ENCODE data around the gene ATAD3C.
"Not testable (repeated sequence)": the region's sequence is repeated elsewhere in the genome, so short reads cannot be mapped to it uniquely, and the experiment has no call there.

The ATAD3C gene, protein sequence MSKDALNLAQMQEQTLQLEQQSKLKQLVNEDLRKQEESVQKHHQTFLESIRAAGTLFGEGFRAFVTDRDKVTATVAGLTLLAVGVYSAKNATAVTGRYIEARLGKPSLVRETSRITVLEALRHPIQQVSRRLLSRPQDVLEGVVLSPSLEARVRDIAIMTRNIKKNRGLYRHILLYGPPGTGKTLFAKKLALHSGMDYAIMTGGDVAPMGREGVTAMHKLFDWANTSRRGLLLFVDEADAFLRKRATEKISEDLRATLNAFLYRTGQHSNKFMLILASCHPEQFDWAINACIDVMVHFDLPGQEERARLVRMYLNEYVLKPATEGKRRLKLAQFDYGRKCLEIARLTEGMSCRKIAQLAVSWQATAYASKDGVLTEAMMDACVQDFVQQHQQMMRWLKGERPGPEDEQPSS

DNA sequence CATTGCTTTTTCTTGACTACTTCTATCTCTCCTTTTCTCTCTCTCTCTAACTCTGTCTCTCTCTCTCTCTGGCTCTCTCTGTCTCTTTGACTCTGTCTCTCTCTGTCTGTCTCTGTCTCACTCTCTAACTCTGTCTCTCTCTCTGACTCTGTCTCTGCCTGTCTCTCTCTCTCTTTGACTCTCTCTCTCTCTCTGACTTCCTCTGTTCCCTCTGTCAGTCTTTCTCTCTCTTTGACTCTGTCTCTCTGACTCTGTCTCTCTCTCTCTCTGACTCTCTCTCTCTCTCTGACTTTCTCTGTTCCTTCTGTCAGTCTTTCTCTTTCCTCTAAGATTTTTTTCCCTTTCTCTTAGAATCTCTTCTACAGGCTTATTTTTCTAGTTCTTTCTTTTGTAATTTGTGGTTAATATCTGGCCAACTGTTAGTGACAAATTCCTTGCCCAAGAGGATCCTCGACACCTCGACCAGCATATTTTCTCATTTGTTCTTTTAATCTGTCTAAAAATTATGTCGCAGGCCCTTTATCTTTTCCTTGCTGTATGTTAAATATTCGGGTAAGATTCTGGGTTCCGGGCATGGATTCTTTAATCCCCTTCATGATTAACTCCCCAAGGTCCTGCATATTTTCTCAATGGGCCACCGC, at the start of gene ATAD3C:
ATAD3C (plus strand) TSS at position 591 of the 641 bp plus-strand sequence. CDS start 995 bp downstream, outside the sequence.
- no peak for DNase-seq

DNA sequence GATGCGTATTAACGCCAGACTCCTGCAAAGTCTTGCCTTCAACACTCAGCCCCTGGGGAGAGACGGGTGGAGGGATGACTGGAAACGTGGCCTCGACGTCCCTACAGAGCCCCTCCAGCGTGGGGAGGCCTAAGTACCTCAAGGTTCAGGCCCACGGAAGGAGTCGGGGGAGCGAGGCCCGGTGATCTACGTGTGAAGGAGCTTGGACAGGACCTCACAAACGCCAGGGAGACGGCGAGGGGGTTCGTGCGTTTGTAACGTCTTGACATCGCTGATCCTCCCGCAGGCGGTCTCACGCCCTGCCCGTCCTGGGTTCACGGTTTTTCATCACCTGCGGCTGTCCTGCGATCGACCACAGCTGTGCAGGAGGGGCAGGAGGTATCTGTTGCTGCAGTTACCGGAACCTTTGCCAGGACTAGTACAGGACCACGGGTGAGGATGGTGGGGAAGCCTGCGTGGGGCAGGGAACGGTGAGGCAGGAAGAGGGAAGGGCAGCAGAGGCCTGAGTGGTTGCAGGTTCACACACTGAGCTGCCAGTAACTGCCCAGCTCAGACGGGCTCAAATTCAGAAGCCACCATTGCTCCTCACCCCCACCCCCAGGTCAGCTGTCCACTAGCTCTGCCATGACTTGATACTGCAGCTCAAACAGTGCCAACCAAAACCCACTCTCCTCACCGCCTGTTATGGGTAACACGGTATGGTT, 49.5 kb upstream of the ATAD3C start:
- DNase-seq, result no peak

DNA sequence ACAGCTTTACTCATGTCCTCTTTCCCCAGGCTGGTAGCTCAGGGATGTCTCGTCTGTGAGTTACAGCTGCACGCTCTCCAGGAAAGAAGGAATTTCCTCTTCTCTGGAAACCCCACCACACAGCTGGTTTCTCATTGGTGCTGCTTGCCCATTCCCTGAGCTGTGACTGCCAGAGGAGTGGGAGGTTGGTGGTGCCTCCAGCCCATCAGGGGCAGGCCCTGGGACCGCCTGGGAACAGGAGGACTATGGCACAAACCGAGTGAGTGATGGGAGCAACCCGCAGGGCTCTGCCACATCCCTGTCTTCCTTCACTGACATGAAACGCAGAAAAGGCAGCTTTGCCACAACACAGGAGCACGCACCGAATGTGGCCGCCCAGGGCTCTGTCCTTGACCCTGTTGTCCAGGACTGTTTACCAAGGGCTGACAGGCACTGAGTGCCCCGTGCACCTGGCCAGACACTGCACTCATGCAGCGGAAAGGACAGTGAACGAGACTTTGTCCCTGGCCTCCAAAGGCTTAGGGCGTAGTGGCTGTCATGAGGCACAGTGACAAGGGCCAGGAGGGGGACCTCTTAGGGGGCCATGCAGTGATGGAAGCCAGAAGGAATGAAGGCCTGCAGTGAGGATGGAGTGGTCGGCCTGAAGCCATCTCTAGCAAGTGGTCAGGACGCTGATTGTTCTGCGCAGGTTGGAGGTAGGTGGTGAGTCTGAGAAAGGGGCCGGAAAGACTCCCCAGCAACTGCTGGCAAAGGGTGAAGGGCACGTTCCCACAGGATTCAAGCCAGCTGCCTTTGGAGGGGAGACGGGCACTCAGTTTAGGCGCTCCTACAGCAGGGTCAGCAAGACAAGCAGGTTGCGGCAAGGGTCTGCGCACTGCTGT, 48.7 kb upstream of the ATAD3C start:
- no peak for DNase-seq

DNA sequence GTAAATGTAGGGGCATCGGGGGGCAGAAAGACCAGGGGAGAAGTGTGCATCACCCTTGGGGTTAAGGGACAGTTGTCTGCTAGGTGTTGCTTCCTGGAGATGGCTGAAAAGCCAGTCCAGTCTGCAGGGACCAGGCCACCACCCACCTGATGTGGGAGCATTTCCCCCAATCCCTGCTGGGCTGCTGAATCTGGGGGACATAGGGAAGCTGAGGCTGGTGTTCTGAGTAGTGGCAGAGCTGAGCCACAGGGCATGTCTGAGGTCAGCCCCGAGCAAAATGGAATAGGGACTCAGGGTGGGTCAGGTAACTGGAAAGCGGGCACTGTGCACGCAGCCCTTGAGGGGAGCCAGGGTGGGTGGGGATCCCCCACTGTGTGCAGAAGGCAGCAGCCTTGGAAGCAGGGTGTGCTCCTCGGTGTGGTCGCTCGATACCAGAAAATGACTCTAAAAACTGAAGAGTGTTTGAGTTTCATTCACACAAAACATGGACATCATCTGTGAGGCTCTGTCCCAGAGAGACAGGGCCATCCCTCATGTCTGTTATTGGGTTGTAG, 48.0 kb upstream of the ATAD3C start:
- no peak for DNase-seq

DNA sequence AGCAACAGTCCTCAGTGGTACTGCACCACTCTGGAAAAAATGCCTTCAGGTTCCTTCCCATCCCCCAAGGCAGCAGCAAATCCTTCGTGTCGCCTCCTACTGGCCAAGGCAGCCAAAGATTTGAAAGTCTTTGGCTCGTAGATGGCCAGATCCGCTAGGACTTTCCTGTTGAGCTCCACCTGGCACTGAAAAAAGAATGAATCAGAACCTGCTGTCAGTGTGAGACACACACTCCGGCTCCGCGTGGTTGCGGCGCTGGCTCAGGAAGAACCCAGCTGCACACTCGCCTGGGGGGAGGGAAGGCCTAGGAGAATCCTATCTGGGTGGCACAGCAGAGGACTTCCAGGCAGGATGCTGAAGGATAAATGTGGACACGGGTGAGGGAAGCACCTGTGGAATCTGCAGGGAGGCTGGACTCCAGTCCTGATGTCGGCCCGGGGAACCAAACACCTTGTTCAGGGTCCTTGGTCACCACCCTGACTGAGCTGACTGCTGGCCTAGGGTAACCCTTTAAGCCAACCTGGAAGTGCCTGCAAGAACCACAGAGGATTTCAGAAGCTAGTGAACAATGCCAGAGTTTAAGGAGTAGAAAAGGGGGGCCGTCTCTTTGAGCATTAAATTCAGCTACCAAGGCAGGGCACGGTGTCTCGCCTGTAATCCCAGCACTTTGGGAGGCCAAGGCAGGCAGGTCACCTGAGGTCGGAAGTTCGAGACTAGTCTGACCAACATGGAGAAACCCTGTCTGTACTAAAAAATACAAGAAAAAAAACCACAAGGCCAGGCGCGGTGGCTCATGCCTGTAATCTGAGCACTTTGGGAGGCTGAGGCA, 47.2 kb upstream of the ATAD3C start:
- DNase-seq, result no peak

DNA sequence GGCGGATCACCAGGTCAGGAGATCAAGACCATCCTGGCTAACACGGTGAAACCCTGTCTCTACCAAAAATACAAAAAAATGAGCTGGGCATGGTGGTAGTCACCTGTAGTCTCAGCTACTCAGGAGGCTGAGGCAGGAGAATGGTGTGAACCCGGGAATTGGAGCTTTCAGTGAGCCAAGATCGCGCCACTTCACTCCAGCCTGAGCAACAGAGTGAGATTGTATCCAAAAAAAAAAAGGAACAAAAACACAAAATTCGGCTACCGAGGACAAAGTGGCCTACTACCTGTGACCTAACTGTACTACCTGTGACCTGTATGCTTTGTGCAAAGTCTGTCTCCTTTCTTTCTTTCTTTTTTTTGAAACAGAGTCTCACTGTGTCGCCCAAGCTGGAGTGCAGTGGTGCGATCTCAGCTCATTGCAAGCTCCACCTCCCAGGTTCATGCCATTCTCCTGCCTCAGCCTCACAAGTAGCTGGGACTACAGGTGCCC, 46.5 kb upstream of the ATAD3C start:
- not testable (repeated sequence) for DNase-seq

DNA sequence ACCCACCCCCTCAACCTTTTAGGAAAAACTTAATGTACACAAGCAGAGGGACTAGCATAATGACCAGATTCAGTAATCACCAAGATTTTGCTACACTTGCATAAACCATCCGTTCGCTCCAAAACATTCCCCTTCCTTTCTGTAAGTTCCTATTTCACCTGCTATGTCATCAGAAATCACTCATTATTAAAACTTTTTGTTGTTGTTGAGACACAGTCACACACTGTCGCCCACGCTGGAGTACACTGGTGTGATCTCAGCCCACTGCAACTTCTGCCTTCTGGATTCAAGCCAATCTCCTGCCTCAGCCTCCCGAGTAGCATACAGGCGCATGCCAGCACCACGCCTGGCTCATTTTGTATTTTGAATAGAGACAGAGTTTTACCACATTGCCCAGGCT, 45.8 kb upstream of the ATAD3C start:
- DNase-seq, result no peak

DNA sequence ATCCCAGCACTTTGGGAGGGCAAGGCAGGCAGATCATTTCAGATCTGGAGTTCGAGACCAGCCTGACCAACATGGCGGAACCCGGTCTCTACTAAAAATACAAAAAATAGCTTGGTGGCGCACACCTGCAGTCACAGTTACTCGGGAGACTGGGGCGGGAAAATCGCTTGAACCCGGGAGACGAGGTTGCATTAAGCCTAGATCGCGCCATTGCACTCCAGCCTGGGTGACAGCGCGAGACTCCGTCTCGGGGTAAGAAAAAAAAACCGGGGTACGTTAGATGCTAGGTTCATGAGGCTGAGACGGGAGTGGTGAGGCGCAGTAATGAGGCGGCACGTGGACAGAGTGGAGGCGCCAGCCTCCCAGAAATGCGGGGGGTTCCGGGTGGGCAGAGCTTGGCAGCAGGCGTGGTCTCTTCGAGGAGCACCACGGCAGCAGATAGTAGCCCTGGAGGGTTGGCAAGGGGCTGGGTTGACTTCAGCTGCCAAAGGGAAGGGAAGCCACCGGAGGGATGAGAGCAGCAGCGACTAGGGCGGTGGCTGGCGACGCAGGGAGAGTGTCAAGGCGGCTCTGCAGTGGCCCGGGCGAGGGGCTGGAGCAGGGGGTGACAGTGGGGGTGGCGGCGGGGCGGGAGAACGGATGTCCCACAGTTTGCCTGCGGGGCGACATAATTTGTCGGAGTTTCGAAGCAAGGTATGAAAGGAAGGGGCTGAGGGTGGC, 43.2 kb upstream of the ATAD3C start:
- DNase-seq, result no peak

DNA sequence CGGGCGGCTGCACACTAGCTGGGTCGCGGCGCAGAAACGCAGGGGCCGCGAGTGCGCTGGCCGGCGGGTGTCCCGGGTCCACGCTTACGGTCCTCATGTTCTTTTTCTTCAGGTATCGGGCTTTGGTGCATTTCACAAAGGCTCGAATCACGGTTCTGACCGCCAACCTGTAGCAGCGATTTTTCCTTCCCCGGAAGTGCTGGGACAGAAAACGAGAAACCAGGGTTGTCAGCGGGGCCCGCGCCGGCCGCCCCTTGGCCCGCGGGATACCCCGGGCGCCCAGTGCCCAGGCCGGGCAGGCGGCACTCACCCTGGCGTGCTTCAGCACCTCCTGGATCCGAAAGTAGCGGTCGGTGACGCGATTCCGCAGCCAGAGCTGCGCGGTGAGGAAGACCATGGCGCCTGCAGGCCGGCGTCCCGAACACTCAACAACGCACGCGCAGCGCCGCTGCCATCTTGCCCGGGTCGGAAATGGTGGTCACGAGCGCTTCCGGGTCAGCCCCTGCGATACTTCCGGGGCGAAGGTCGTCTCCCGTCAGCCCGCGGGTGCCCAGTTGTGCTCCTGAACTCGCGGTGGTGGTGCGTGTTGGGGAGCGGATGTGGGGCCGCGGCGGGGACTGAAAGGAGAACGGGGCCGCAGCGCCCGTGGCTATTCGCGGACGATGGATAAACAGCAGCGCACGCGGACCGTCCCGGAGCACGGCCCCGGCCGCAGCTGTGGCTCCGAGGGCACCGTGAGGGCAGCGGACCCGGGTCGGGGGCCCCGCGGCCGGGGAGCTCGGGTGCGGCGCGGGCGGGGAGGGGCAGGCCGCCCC, 42.5 kb upstream of the ATAD3C start, which contains the start of gene MRPL20:
MRPL20 (minus strand) TSS at position 473 of the 815 bp plus-strand sequence; CDS start at position 397, 76 bp downstream.
- DNase-seq, result peak; percentile 44

DNA sequence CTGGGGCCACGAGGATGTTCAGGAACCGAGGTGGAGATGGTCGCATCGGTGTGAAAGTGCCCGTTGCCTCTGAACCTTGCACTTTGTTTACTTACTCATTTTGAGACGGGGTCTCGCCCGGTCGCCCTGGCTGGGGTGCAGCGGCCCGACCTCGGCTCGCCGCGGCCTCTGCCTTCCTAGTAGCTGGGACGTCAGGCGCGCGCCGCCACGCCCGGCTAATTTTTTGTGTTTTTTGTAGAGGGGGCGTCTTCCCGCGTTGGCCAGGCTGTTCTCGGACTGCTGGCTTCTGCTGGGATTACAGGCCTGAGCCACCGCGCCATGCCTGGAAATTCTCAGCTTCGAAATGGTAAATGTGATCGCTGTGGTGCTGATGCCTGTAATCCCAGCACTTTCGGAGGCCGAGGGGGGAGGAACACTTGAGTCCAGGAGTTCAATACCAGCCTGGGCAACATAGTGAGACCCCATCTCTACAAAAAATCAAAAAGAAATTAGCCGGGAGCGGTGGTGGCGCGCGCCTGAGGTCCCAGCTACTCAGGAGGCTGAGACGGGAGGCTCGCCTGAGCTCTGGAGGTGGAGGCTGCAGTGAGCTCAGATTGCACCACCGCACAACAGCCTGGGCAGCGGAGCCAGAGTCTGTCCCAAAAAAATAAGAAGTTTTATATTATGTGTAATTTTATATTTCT, 41.7 kb upstream of the ATAD3C start:
- DNase-seq, result no peak

DNA sequence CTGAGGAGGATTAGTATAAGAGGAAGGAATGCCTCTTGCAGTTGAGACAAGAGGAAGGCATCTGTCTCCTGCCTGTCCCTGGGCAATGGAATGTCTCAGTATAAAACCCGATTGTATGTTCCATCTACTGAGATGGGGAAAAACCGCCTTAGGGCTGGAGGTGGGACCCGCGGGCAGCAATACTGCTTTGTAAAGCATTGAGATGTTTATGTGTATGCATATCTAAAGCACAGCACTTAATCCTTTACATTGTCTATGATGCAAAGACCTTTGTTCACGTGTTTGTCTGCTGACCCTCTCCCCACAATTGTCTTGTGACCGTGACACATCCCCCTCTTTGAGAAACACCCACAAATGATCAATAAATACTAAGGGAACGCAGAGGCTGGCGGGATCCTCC, 39.3 kb upstream of the ATAD3C start:
- not testable (repeated sequence) for DNase-seq

DNA sequence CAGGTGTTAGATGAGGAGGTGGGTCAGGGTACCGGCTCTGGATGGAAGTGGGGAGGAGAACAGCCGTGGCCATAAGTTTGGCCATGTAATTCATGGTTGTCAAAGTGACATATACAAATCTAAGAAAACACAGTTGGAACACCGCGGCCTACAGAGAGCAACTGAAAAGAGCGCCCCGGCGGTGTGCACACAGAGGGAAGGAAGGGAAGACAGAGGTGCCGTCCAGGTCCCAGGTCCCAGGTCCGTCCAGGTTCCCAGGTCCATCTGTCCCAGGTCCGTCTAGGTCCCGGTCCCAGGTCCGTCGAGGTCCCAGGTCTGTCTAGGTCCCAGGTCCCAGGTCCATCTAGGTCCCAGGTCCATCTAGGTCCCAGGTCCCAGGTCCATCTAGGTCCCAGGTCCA, 37.9 kb upstream of the ATAD3C start:
- DNase-seq, result no peak

DNA sequence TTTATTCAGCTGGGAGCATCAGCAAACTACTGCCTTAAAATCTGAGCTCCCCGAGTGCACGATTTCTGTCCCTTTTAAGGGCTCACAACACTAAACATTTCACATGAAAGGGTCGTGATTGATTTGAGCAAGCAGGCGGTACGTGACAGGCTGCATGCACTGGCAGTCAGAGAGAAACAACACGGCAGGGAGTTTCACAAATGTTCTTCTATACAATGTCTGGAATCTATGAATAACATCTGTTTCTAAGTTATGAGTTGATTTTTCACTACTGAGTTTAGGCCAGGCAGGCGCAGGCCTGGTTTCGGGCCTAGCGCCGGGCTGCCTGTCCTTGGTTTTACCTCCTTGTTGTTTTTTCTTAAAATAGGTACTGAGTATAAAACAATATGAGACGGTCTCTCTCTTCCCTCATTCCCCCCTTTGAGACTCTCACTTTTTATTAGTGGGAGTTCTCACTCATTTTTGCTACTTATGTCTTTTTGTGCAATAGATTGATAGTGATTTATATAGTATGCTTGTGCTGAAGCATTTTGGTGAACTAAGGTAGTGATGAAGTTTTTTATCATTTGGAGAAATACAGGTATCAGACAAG, 37.1 kb upstream of the ATAD3C start:
- DNase-seq, result not testable (repeated sequence)

DNA sequence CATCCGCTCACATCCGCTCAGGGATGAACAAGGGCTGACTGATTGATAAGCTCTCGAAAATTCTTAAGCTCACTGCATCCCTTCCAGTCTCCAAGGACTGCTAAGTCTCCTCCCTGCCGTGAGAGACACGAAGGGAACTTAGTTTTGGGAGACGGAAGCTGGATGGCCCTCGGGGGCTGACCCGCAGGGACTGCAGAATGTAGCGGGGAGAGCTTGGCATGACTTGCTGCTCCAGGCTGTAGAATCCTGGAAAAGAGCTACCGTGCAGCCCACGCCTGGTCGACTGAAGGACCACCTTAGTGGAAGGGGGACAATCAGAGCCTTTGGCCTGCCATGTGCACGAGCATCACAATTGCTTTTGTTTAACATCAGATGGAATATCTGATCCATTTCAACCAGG, 33.7 kb upstream of the ATAD3C start:
- DNase-seq, result no peak

DNA sequence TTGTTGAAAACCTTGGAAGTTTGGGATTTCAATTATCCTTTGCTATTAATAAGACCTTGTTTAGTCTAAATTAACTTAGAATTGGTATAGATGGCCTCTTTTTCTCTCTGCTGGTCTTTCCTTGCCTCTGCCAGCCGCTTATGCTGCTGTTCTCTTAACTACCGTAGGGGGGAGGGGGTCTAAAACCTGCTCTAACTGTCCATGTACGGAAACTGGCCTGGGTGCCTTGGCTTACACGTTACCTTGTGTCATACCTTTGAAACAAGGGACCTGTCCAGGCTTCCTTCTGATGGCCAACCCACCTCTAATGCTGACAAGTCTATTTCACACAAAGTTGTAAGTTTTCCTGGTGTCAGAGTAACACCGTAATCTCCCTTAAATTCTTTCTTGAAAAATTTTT, 32.1 kb upstream of the ATAD3C start:
- DNase-seq, result not testable (repeated sequence)

DNA sequence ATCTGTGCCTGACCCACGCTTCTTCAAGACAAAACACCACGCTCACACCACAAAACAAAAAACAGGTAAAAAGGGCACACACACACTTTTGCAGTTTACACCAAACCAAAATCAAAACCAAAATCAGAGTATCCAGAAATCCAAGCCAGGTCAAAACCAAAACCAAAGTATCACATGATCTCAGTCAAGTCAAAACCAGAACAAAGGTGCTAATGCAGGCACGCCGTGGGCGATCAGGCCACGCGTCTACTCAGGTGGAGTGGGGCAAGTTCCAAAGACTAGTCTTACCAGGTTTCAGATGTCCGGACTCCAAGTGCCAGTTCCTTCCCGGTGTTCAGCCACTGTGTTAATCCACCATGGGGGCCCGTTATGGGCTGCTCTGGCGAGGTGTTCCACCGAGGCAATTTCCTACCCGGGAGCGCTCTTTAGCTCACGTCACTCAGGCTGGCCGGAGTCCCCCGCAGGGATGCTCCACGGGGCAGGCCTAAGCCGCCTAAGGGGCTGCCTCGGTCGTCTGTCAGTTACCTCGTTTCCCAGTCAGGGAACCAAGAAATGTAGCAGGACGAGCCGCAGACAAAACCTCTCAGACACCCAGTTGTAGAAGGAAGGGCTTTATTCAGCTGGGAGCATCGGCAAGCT, 31.5 kb upstream of the ATAD3C start:
- not testable (repeated sequence) for DNase-seq

DNA sequence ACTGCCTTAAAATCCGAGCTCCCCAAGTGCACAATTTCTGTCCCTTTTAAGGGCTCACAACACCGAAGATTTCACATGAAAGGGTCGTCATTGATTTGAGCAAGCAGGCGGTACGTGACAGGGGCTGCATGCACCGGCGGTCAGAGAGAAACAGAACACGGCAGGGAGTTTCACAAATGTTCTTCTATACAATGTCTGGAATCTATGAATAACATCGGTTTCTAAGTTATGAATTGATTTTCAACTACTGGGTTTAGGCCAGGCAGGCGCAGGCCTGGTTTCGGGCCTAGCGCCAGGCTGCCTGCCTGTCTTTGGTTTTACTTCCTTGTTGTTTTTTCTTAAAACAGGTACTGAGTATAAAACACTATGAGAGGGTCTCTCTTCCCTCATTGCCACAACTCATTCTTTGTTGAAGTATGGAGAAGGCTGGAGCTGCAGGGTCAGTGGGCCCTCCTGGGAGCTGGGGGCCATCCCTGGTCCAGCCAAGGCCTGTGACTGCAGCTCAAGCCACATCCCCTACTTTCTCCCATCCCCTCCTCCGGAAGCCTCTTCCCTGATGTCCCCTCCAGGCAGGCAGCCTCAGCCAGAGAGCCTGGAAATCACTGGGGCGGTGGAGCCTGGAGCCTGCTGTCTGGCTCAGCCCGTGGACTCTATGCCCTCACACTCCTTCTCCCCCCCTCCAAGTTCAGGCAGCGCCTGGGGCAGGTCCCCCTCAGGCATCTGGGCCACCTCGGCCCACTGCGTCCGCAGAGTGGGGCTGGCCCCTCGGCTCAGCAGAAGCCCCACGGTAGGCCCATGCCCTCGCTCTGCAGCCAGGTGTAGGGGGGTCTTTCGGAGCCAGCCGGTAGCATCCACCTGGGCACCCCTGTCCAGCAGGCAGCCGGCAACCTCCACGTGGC, 30.8 kb upstream of the ATAD3C start:
- DNase-seq, result no peak
